ENCODE measurements around the gene CASP5. TPM values are rescaled to one million over a fixed set of nuclear protein-coding genes. Genes with fewer than 3 reads are reported as not detected.

Gene CASP5
- total and polyA plus RNA-seq, 8 donors = 0.45 to 4.3 (median 0.81) TPM; not detected in 5

GRCh38 chr11:105057432-105057831, 34.5 kb upstream of the CASP5 start:
- DNase-seq = no peak
- H3K4me3 ChIP-seq = no peak overlapping the region
- intact Hi-C loops (cut with DNase I; ENCODE audit: low total_unique reads) = no loop called here
- TF ChIP-seq POLR2A (IDR thresholded peaks at IDR 0.05) = no peak
- no peak for TF ChIP-seq CTCF (IDR thresholded peaks at IDR 0.05)
- TF ChIP-seq POLR2AphosphoS5 (IDR thresholded peaks at IDR 0.05) = no peak
- TF ChIP-seq EP300 (IDR thresholded peaks at IDR 0.05) = no peak
- no peak overlapping the region for H3K27ac ChIP-seq
- H3K36me3 ChIP-seq = no peaks in the 10 kb centered on the region
- WGBS, 5 donors = 44 to 61% (median 52%) methylated on average over 4 of the region's 4 CpGs
- H3K27me3 ChIP-seq = no peaks in the 10 kb centered on the region
- H3K4me1 ChIP-seq = no peaks in the 10 kb centered on the region
- H3K9me3 ChIP-seq = no peaks in the 10 kb centered on the region

DNA sequence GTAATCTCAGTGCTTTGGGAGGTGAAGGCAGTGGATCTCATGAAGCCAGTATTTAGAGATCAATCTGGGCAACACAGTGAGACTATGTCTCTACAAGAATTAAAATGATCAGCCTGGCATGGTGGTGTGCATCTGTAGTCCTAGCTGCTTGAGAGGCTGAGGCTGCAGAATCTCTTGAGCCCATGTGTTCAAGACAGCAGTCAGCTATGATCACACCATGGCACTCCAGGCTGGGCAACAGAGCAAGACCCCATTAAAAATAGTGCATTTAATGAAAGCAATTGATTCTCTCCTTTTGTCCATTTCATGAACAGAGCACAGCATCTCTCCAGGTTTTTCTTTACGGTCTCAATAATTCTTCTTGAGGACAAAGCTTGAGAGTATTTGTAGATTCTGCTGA, 33.5 kb upstream of the CASP5 start:
- Histone ChIP-seq H3K4me1 (no peaks in the 10 kb centered on the region), H3K36me3 (no peaks in the 10 kb centered on the region), H3K27ac (no peak overlapping the region), H3K9me3 (no peaks in the 10 kb centered on the region), H3K27me3 (no peaks in the 10 kb centered on the region), H3K4me3 (no peak overlapping the region)
- TF ChIP-seq EP300 (IDR thresholded peaks at IDR 0.05) (no peak), CTCF (IDR thresholded peaks at IDR 0.05) (no peak), POLR2A (IDR thresholded peaks at IDR 0.05) (no peak), POLR2AphosphoS5 (IDR thresholded peaks at IDR 0.05) (no peak)
- WGBS, 5 donors = 91 to 97% (median 93%) methylated on average over 1 of the region's 1 CpG
- intact Hi-C loops (cut with DNase I; ENCODE audit: low total_unique reads) = no loop called here
- no peak for DNase-seq

- no peaks in the 10 kb centered on the region for H3K27me3 ChIP-seq
- intact Hi-C loops (cut with DNase I; ENCODE audit: low total_unique reads) = no loop called here
- H3K9me3 ChIP-seq = no peaks in the 10 kb centered on the region
- no peak overlapping the region for H3K4me3 ChIP-seq
- no peaks in the 10 kb centered on the region for H3K4me1 ChIP-seq
- no peaks in the 10 kb centered on the region for H3K36me3 ChIP-seq
- 44 to 90% (median 70%) methylated on average over 2 of the region's 2 CpGs for WGBS, 5 donors
- no peak for TF ChIP-seq CTCF (IDR thresholded peaks at IDR 0.05)
- no peak for DNase-seq
- H3K27ac ChIP-seq = no peak overlapping the region
These were observed 31.9 kb upstream of the CASP5 start for GRCh38 chr11:105054723-105055493.

DNA sequence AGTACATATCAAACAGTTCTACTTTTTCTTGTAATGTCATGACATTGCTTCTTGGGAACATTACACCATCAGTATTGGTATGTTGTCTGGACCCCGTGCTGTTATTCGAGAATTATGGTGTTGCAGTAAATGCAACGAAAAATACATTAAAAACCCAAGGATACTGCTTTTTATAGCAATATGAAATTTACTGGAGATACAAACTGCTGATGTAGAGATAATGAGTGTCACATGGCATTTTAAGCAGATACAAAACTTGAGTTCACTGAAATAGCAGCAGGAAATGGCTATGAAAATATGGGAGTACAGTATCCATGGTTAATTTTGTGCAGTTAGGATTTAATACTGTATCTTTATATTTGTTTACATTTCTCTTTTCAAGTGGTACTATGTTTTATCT, 29.5 kb upstream of the CASP5 start:
- intact Hi-C loops (cut with DNase I; ENCODE audit: low total_unique reads) = no loop called here
- TF ChIP-seq EP300 (IDR thresholded peaks at IDR 0.05) = no peak
- TF ChIP-seq POLR2AphosphoS5 (IDR thresholded peaks at IDR 0.05) = no peak
- TF ChIP-seq POLR2A (IDR thresholded peaks at IDR 0.05) = no peak
- TF ChIP-seq CTCF (IDR thresholded peaks at IDR 0.05) = no peak
- Histone ChIP-seq H3K27me3 (no peaks in the 10 kb centered on the region), H3K9me3 (no peaks in the 10 kb centered on the region), H3K4me1 (peaks cover 0 to 1% (median under 1%) of the 10 kb centered on the region in 4 donors), H3K27ac (no peak overlapping the region), H3K4me3 (no peak overlapping the region), H3K36me3 (no peaks in the 10 kb centered on the region)
- 89 to 95% (median 92%) methylated on average over 3 of the region's 3 CpGs for WGBS, 5 donors
- DNase-seq = no peak
